ENCODE data around the gene TCP10L.

TCP10L gene

DNA sequence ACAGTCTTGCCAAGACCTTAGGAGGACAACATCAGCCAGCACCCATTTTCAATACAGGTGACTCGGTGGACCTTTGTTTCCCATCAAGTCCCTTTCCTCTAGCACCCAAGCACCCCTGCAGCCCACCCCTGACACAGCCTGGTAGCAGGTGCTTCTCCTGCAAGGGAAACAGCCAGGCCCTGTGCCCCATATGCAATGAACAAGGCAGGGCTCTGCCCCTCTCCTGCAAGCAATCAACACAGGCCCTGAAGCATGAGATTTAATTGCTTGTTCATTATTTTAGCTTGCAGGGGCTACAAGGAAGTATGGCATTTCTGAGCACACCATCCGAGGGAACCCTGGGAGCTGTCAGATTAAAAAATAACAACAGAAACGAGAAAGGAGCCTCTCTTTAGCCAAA, 35.4 kb downstream of the TCP10L start:
- DNase-seq = no peak
- H3K4me1 ChIP-seq = no peaks in the 10 kb centered on the region

DNA sequence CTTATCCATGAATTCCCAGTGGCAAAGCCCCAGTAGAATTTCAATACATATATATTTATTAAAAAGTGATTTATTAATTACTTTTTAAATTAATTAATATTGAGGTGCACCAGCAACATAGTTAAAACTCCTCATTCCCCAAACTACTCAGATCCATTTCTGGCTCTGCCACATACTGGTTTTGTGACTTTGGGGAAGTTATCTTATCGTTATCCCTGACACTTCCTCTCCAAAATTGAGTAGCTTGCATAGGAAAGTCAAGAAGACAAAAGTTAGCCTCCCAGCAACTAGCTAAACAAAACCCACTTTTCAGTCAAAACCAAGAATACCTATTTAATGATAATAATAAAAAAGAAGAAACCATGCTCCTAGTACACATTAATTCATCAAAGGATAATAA, 35.9 kb downstream of the TCP10L start:
- H3K27ac ChIP-seq = no peak overlapping the region
- H3K4me1 ChIP-seq = no peaks in the 10 kb centered on the region
- intact Hi-C loops (cut with DNase I; ENCODE audit: low total_unique reads) = no loop called here
- H3K4me3 ChIP-seq = no peak overlapping the region
- DNase-seq = no peak
- no peaks in the 10 kb centered on the region for H3K27me3 ChIP-seq
- TF ChIP-seq, protein P1, sequence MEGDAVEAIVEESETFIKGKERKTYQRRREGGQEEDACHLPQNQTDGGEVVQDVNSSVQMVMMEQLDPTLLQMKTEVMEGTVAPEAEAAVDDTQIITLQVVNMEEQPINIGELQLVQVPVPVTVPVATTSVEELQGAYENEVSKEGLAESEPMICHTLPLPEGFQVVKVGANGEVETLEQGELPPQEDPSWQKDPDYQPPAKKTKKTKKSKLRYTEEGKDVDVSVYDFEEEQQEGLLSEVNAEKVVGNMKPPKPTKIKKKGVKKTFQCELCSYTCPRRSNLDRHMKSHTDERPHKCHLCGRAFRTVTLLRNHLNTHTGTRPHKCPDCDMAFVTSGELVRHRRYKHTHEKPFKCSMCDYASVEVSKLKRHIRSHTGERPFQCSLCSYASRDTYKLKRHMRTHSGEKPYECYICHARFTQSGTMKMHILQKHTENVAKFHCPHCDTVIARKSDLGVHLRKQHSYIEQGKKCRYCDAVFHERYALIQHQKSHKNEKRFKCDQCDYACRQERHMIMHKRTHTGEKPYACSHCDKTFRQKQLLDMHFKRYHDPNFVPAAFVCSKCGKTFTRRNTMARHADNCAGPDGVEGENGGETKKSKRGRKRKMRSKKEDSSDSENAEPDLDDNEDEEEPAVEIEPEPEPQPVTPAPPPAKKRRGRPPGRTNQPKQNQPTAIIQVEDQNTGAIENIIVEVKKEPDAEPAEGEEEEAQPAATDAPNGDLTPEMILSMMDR (IDR thresholded peaks at IDR 0.05) = no peak
- H3K9me3 ChIP-seq = no peaks in the 10 kb centered on the region
- H3K36me3 ChIP-seq = no peaks in the 10 kb centered on the region

More for the DNA sequence above, 35.4 kb downstream of the TCP10L start:
- Histone ChIP-seq H3K36me3 (no peaks in the 10 kb centered on the region), H3K4me3 (no peak overlapping the region), H3K9me3 (no peaks in the 10 kb centered on the region), H3K27ac (no peak overlapping the region), H3K27me3 (no peaks in the 10 kb centered on the region)
- intact Hi-C loops (cut with DNase I; ENCODE audit: low total_unique reads) = no loop called here
- TF ChIP-seq, protein P1 (IDR thresholded peaks at IDR 0.05) = no peak

DNA sequence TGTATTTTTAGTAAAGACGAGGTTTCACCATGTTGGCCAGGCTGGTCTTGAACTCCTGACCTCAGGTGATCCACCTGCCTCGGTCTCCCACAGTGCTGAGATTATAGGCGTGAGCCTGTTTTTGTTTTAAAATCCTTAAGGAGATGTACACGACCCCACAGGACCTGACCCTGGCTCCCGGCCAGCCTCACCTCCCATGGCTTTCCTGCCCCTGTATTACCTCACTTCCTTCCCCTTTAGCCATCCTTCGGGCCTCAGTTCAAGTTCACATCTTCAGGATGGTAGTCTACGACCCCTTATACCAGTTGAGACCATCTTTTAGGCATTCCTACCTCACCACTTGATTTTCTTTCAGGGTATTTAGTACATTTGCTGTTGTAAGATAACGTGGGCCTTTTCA, 36.3 kb downstream of the TCP10L start:
- TF ChIP-seq, protein P1 (IDR thresholded peaks at IDR 0.05) = no peak
- H3K27ac ChIP-seq = no peak overlapping the region
- H3K36me3 ChIP-seq = no peaks in the 10 kb centered on the region
- H3K4me1 ChIP-seq = no peaks in the 10 kb centered on the region
- H3K9me3 ChIP-seq = no peaks in the 10 kb centered on the region
- no peak overlapping the region for H3K4me3 ChIP-seq
- intact Hi-C loops (cut with DNase I; ENCODE audit: low total_unique reads) = no loop called here
- no peaks in the 10 kb centered on the region for H3K27me3 ChIP-seq
- DNase-seq = no peak

DNA sequence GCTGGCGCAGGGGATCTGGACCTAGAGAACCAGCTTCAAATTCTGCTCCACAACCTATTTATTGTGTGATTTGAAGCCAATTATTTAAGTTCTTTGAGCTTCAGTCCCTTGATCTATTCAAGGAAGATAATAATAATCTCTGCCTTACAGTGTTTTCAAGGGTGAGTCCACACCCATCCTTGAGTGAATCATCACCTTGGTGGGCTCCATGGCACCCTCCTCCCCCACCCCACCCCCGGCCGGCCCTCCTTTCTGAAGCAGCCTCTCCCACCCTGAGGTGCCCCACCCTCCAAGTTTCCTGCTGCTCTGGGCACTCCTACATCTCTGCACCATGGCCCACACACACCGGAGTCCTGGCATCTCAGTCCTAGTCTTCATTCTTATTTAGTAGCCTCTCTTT, 38.3 kb downstream of the TCP10L start:
- intact Hi-C loops (cut with DNase I; ENCODE audit: low total_unique reads) = no loop called here
- H3K4me1 ChIP-seq = no peaks in the 10 kb centered on the region
- H3K9me3 ChIP-seq = no peaks in the 10 kb centered on the region
- H3K4me3 ChIP-seq = no peak overlapping the region
- TF ChIP-seq, protein P1 (IDR thresholded peaks at IDR 0.05) = no peak
- no peaks in the 10 kb centered on the region for H3K36me3 ChIP-seq
- no peak overlapping the region for H3K27ac ChIP-seq
- H3K27me3 ChIP-seq = no peaks in the 10 kb centered on the region
- DNase-seq = no peak

DNA sequence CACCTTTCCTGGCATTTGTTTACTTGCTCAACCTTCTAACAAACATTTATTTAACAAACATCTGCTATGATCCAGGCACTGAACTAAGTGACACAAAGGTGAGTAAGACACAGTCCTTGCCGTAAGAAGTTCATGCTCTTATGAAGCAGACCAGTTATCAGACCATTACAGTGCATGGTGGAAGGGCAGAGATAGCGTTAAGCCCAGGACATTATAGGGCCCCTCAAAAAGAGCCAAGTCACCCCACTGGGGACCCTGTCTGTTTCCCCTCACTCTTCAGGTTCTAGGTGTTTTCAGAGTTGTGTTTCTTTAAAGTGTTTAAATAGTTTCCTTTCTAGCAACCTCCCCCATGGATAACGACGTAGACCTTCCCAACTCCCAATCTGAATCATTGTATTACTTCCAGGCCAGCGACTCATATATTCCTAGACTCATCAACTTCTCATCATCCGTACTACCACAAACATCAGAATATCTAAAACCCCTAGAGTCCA, 39.3 kb downstream of the TCP10L start:
- no peaks in the 10 kb centered on the region for H3K4me1 ChIP-seq
- no peaks in the 10 kb centered on the region for H3K36me3 ChIP-seq
- TF ChIP-seq, protein P1 (IDR thresholded peaks at IDR 0.05) = no peak
- H3K27ac ChIP-seq = no peak overlapping the region
- intact Hi-C loops (cut with DNase I; ENCODE audit: low total_unique reads) = no loop called here
- no peaks in the 10 kb centered on the region for H3K9me3 ChIP-seq
- no peak overlapping the region for H3K4me3 ChIP-seq
- no peak for DNase-seq
- H3K27me3 ChIP-seq = no peaks in the 10 kb centered on the region

DNA sequence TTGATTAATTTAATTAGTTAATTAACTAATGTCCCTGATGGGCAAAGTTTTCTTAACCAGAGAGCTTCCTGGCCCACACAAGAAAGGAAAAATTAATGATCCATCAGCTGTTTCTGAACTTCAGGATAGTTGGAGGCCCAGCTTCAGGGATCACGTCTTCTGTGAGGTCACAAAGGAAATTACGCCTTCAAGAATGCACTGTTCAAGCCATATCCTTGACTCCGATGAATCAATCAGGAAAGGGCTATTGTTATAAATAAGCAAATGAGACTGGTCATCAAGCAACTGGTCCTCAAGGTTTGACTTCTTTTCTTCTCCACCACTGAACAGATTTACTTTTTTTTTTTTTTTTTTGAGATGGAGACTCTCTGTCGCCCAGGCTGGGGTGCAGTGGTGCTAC, 40.6 kb downstream of the TCP10L start:
- TF ChIP-seq, protein P1 (IDR thresholded peaks at IDR 0.05) = no peak
- Histone ChIP-seq H3K27ac (no peak overlapping the region), H3K36me3 (no peaks in the 10 kb centered on the region), H3K27me3 (no peaks in the 10 kb centered on the region), H3K4me1 (no peaks in the 10 kb centered on the region), H3K4me3 (no peak overlapping the region), H3K9me3 (no peaks in the 10 kb centered on the region)
- DNase-seq = no peak
- intact Hi-C loops (cut with DNase I; ENCODE audit: low total_unique reads) = no loop called here

Data from tibial artery (tissue), 4 donors.